Astrocyte (in vitro differentiated cells and primary cell): Measurements from ENCODE around the gene SPATA13. TPM values are rescaled to one million over a fixed set of nuclear protein-coding genes. Genes with fewer than 3 reads are reported as not detected.
A peak's percentile ranks its signal among the peaks of the same experiment; 100 is the strongest.
"Not testable (repeated sequence)": the region's sequence is repeated elsewhere in the genome, so short reads cannot be mapped to it uniquely, and the experiment has no call there.

Source experiments
- DNase-seq: peaks from one replicate; pipeline ENCODE4 v3.0.0-alpha.2; 2010; ENCODE audit warnings: low read depth
- FAIRE-seq: peaks from 2 replicates; lab custom pipeline; 2011; peaks lifted over from hg19 to GRCh38; lab: Jason Lieb, UNC
- H2AFZ ChIP-seq: 2 replicates; pipeline ENCODE4 v1.6.0; 2012; ENCODE audit warnings: low read depth, low read length, inconsistent platforms
- H3K27ac ChIP-seq: 2 replicates; pipeline ENCODE4 v1.5.1; 2011; ENCODE audit warnings: low read depth, low read length, inconsistent platforms
- H3K27me3 ChIP-seq: 2 replicates; pipeline ENCODE4 v1.6.0; 2011; ENCODE audit warnings: low read length, inconsistent platforms; ENCODE audit not compliant: insufficient read depth
- H3K36me3 ChIP-seq: 2 replicates; pipeline ENCODE4 v1.5.1; 2011; ENCODE audit warnings: low read length, inconsistent platforms; ENCODE audit not compliant: insufficient read depth
- H3K4me1 ChIP-seq: 2 replicates; pipeline ENCODE4 v1.5.1; 2011; ENCODE audit warnings: low read length, inconsistent platforms; ENCODE audit not compliant: insufficient read depth
- H3K4me2 ChIP-seq: 2 replicates; pipeline ENCODE4 v1.6.0; 2012; ENCODE audit warnings: low read length, inconsistent platforms
- H3K4me3 ChIP-seq: 2 replicates; pipeline ENCODE4 v1.5.1; 2011; ENCODE audit warnings: low read depth, mild to moderate bottlenecking, low read length, inconsistent platforms; ENCODE audit not compliant: insufficient read depth
- H3K79me2 ChIP-seq: 2 replicates; pipeline ENCODE4 v1.6.0; 2012; ENCODE audit warnings: mild to moderate bottlenecking, low read length, inconsistent platforms; ENCODE audit not compliant: insufficient read depth
- H3K9ac ChIP-seq: 2 replicates; pipeline ENCODE4 v1.6.0; 2012; ENCODE audit warnings: mild to moderate bottlenecking, low read length, inconsistent platforms
- H3K9me3 ChIP-seq: 2 replicates; pipeline ENCODE4 v1.5.1; 2012; ENCODE audit warnings: low read depth, mild to moderate bottlenecking, low read length, inconsistent platforms; ENCODE audit not compliant: insufficient read depth
- H4K20me1 ChIP-seq: 2 replicates; pipeline ENCODE4 v1.6.0; 2012; ENCODE audit warnings: low read length, inconsistent platforms; ENCODE audit not compliant: insufficient read depth
- H3K27ac Mint-ChIP-seq: one replicate; pipeline ENCODE4 v1.8.0; 2021; ENCODE audit warnings: mild to moderate bottlenecking, mixed read lengths; ENCODE audit not compliant: unreplicated experiment
- H3K27me3 Mint-ChIP-seq: one replicate; pipeline ENCODE4 v1.8.0; 2021; ENCODE audit warnings: low read depth, mixed read lengths; ENCODE audit not compliant: unreplicated experiment
- H3K36me3 Mint-ChIP-seq: one replicate; pipeline ENCODE4 v1.8.0; 2021; ENCODE audit warnings: low read depth, mixed read lengths; ENCODE audit not compliant: unreplicated experiment
- H3K4me1 Mint-ChIP-seq: one replicate; pipeline ENCODE4 v1.8.0; 2021; ENCODE audit warnings: low read depth, mixed read lengths; ENCODE audit not compliant: unreplicated experiment
- H3K4me3 Mint-ChIP-seq: one replicate; pipeline ENCODE4 v1.8.0; 2021; ENCODE audit warnings: mild to moderate bottlenecking, moderate library complexity, mixed read lengths; ENCODE audit not compliant: unreplicated experiment
- H3K9me3 Mint-ChIP-seq: one replicate; pipeline ENCODE4 v1.8.0; 2021; ENCODE audit warnings: mild to moderate bottlenecking, mixed read lengths; ENCODE audit not compliant: unreplicated experiment
- CTCF ChIP-seq: IDR thresholded peaks from 2 replicates; pipeline ENCODE4 v1.5.1; 2011; ENCODE audit warnings: low read depth, mild to moderate bottlenecking, inconsistent platforms, low read length, moderate library complexity; ENCODE audit not compliant: insufficient read depth
- EZH2 ChIP-seq: IDR thresholded peaks from 2 replicates; pipeline ENCODE4 v1.6.1; 2012; ENCODE audit warnings: mild to moderate bottlenecking, low read length, inconsistent platforms; ENCODE audit not compliant: insufficient read depth
- total RNA-seq: library from RNA; stranded (reverse); gene quantifications from 2 replicates; pipeline ENCODE4 v1.2.1, GENCODE V29; 2021

SPATA13 gene
- total RNA-seq, 1 donor from 2014 or later, result 6.2 TPM

GRCh38 chr13:24313439-24313838, 152.9 kb downstream of the SPATA13 start:
- FAIRE-seq, result no peak
- no peaks in the 10 kb centered on the region for H3K9me3 ChIP-seq
- H3K9me3 Mint-ChIP-seq, result no peaks in the 10 kb centered on the region

GRCh38 chr13:24317835-24318234, 157.3 kb downstream of the SPATA13 start:
- not testable (repeated sequence) for H3K4me3 ChIP-seq, H3K36me3 Mint-ChIP-seq, H2AFZ ChIP-seq, H3K4me1 Mint-ChIP-seq, H4K20me1 ChIP-seq, H3K4me1 ChIP-seq, H3K9me3 Mint-ChIP-seq, H3K9me3 ChIP-seq, H3K27ac Mint-ChIP-seq, H3K79me2 ChIP-seq, FAIRE-seq, H3K4me3 Mint-ChIP-seq, H3K4me2 ChIP-seq, H3K27me3 Mint-ChIP-seq, H3K36me3 ChIP-seq, H3K27me3 ChIP-seq, DNase-seq, H3K9ac ChIP-seq, H3K27ac ChIP-seq

More at GRCh38 chr13:24313439-24313838, 152.9 kb downstream of the SPATA13 start:
- no peaks in the 10 kb centered on the region for H4K20me1 ChIP-seq
- H3K79me2 ChIP-seq, result no peaks in the 10 kb centered on the region
- no peak overlapping the region for H3K4me3 Mint-ChIP-seq
- DNase-seq, result no peak
- no peak overlapping the region for H3K4me2 ChIP-seq
- no peak overlapping the region for H2AFZ ChIP-seq
- H3K4me1 Mint-ChIP-seq, result no peaks in the 10 kb centered on the region
- no peaks in the 10 kb centered on the region for H3K4me1 ChIP-seq
- H3K27ac ChIP-seq, result no peak overlapping the region
- H3K27me3 Mint-ChIP-seq, result peaks cover 4% of the 10 kb centered on the region
- no peaks in the 10 kb centered on the region for H3K36me3 Mint-ChIP-seq
- no peaks in the 10 kb centered on the region for H3K27me3 ChIP-seq
- no peak overlapping the region for H3K4me3 ChIP-seq
- TF ChIP-seq CTCF, result peak; percentile 22
- no peak for TF ChIP-seq EZH2
- H3K9ac ChIP-seq, result no peak overlapping the region
- no peaks in the 10 kb centered on the region for H3K36me3 ChIP-seq
- no peak overlapping the region for H3K27ac Mint-ChIP-seq

GRCh38 chr13:24318878-24319277, 158.4 kb downstream of the SPATA13 start:
- H2AFZ ChIP-seq, H3K4me1 Mint-ChIP-seq, H3K27me3 Mint-ChIP-seq, DNase-seq, H3K9me3 ChIP-seq, H3K36me3 Mint-ChIP-seq, H3K4me3 ChIP-seq, FAIRE-seq, H3K9me3 Mint-ChIP-seq, H3K4me2 ChIP-seq, H3K27ac Mint-ChIP-seq, H3K9ac ChIP-seq, H3K27ac ChIP-seq, H3K4me1 ChIP-seq, H3K27me3 ChIP-seq, H3K36me3 ChIP-seq, H3K79me2 ChIP-seq, H3K4me3 Mint-ChIP-seq, H4K20me1 ChIP-seq: not testable (repeated sequence)

- H4K20me1 ChIP-seq, FAIRE-seq, H3K9me3 Mint-ChIP-seq, H3K4me1 ChIP-seq, H3K36me3 ChIP-seq, H3K4me2 ChIP-seq, H3K9ac ChIP-seq, H3K4me3 Mint-ChIP-seq, H3K9me3 ChIP-seq, H3K27me3 Mint-ChIP-seq, H3K4me3 ChIP-seq, H3K27ac ChIP-seq, H2AFZ ChIP-seq, H3K27me3 ChIP-seq, DNase-seq, H3K36me3 Mint-ChIP-seq, H3K27ac Mint-ChIP-seq, H3K4me1 Mint-ChIP-seq, H3K79me2 ChIP-seq: not testable (repeated sequence)
Measured at GRCh38 chr13:24319641-24320040, 159.1 kb downstream of the SPATA13 start.

- not testable (repeated sequence) for H3K4me2 ChIP-seq, H3K9me3 ChIP-seq, H2AFZ ChIP-seq, H4K20me1 ChIP-seq, H3K36me3 ChIP-seq, DNase-seq, H3K4me3 Mint-ChIP-seq, H3K4me3 ChIP-seq, H3K4me1 ChIP-seq, H3K9me3 Mint-ChIP-seq, H3K27ac Mint-ChIP-seq, H3K27me3 Mint-ChIP-seq, H3K27me3 ChIP-seq, H3K4me1 Mint-ChIP-seq, H3K9ac ChIP-seq, H3K79me2 ChIP-seq, H3K36me3 Mint-ChIP-seq, H3K27ac ChIP-seq
- peak; percentile 50 for FAIRE-seq
Measured at GRCh38 chr13:24321416-24321815, 160.9 kb downstream of the SPATA13 start.
